PFSK-1 (cell line): ENCODE data around the gene RND3.

Experiments
- POLR2AphosphoS5 ChIP-seq: IDR thresholded peaks from 2 replicates; pipeline ENCODE4 v1.6.1; 2012; ENCODE audit warnings: low read depth, mild to moderate bottlenecking, control low read depth, low read length, moderate library complexity
- SIN3A ChIP-seq: IDR thresholded peaks from 2 replicates; pipeline ENCODE4 v1.6.1; 2012; ENCODE audit warnings: mild to moderate bottlenecking, low read length, moderate library complexity, borderline replicate concordance; ENCODE audit not compliant: insufficient read depth

DNA sequence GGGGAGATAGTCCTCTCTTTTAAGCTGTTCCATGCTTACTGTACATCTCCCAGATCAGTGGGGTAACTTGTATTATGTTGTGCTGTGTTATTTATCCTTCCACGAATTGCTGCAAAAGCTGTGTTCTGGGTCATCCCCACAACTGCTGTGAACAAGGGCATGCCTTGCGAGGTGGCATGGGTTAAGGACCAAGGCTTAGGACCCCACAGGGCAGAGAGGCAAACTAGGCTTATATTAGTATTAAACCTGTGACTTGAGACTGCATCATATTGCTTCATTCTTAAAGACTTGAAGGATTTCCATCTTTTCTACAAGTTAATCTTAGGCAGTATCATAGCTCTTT lies 19.9 kb downstream of the RND3 start:
- TF ChIP-seq SIN3A = no peak
- TF ChIP-seq POLR2AphosphoS5 = no peak
